NCI-H226 (cell line): ENCODE results near the gene CLTB.
"Not testable (repeated sequence)": the region's sequence is repeated elsewhere in the genome, so short reads cannot be mapped to it uniquely, and the experiment has no call there.

Experiments
- DNase-seq: peaks from one replicate; pipeline ENCODE4 v3.0.0-alpha.2; 2015

The CLTB gene

DNA sequence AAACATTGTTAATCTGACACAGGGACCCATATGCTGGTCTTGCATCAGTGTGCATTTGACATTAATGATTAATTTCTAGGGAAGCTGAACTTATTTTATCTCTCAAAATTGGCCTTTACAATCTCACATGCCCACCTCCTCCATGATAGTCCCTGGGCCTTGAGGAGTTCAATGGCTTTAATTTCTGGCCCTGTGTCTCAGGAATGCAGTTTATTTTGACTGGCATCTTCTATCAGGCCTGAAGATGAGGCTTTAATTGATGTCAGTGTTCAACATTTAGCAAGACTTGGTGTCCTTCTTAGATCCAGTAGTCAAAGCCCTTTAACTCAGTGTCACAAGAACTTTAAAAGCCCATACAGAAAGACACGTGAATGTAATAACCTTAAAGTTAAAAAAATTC lies 10.5 kb upstream of the CLTB start:
- no peak for DNase-seq

DNA sequence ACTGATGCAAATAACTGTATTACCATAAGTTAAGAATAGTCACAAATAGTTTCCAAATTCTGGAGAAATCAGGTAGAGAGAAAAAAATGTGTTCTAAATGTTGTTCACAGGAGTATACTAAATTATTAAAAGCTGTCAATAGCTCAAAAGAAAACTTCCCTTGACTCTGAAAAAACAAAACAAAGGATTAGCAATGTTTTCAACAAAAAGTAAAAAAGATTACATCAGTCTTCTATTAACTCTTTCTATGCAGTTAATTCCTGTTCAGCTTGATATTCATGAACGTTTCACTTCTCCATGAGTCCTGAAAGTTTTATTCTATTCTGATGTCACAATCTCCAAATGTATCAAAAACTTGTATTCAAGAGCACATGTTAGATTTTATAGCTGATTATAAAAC lies 9.5 kb upstream of the CLTB start:
- DNase-seq, result no peak

GRCh38 chr5:176425138-176425537 lies 8.8 kb upstream of the CLTB start:
- DNase-seq, result peak; percentile 89

DNA sequence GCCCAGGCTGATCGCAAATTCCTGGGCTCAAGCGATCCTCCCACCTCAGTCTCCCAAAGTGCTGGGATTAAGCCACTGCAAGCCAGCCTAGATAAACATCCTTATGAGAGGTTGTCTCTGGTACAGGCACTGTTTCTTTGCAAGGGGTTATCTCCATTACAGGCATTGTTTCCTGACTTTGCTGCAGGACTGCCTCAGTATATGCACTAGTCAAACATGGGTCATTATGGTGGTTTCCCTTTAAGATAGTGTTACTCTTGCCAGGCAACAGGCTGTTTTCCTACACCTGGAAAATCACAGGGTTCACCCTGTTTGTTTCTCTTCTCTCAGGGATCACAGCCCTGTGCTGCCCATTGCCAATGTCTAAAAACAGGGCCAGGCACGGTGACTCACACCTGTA lies 7.8 kb upstream of the CLTB start:
- DNase-seq, result peak; percentile 52

DNA sequence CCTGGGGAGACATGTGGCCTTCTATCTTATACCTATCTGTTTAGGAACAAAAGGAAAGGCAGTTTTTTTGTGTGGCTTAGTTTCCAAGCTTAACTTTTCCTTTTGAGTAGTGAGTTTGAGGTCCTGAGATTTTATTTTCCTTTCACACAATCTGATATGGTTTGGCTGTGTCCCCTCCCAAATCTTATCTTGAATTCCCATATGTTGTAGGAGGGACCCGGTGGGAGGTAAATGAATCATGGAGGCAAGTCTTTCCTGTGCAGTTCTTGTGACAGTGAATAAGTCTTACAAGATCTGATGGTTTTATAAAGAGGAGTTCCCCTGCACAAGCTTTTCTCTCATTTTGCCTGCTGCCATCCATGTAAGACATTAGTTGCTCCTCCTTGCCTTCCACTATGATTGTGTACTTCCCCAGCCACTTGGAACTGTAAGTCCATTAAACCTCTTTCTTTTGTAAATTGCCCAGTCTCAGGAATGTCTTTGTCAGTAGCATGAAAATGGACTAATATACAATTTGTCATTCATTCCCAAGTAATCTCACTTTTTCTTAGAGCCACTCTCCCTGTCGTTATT lies 4.7 kb upstream of the CLTB start:
- DNase-seq, result no peak

DNA sequence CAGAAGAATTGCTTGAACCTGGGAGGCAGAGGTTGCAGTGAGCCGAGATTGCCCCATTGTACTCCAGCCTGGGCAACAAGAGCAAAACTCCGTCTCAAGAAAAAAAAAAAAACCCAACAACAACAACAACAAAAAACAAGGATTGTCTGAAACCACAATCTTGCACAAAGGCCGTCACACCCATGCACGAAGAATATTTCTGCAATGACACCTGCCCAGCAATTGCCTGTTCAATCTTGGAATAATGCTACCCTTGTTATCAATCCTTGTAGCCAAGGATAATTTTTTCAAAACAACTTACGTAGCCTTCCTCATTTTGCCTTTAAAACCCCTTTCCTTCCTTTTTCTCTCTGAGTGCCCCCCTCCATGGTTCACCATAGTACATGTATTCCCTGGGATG lies 3.7 kb upstream of the CLTB start:
- no peak for DNase-seq

DNA sequence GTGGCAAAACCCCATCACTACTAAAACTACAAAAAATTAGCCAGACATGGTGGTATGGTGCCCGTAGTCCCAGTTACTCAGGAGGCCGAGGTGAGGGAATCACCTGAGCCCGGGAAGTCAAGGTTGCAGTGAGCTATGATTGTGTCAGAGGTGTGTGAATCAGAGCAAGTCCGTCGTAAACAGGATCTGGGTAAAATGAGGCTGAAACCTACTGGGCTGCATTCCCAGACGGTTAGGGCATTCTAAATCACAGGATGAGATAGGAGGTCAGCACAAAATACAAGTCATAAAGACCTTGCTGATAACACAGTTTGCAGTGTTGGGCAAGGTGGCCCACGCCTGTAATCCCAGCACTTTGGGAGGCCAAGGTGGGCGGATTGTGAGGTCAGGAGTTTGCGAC lies 1.9 kb upstream of the CLTB start:
- DNase-seq, result peak; percentile 74

DNA sequence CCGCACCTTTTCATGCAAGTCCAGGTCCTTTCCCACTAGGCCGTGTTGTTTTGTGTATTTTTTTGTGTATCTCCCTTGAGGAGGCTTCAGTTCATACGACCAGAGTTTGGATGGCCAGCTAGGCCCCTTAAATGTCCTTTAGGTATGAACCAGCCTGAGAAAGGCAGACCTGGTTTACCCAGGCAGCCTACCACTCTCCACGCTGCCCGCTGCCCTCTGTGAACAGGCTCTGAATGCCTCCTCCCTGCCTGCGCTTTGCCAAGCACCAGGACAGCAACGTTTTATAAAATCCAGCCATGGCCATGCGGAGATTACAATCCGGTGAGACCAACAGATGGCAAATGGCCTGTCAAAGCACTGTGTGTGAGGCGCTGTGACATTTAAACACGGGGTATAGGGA lies 626 bp upstream of the CLTB start:
- no peak for DNase-seq

- DNase-seq, result no peak
Observed at GRCh38 chr5:176415240-176415951, 943 bp downstream of the CLTB start.

DNA sequence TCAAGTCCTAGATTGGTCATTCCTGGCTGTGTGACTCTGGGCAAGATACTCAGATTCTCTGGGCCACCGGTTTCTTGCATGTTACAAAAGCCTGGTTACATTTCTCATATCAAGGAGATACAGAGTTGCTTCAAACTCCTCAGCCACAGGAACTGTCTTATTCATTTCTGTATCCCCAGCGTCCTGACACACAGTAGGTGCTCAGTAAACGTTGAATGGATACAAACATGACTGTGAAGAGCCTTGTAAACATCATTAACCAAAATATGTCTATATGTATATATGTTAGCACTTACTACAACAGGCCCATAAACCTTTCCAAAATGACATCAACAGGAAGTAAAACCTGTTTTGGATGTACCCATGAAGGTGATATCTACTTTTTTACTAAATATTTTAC lies 1.6 kb downstream of the CLTB start:
- DNase-seq, result no peak

DNA sequence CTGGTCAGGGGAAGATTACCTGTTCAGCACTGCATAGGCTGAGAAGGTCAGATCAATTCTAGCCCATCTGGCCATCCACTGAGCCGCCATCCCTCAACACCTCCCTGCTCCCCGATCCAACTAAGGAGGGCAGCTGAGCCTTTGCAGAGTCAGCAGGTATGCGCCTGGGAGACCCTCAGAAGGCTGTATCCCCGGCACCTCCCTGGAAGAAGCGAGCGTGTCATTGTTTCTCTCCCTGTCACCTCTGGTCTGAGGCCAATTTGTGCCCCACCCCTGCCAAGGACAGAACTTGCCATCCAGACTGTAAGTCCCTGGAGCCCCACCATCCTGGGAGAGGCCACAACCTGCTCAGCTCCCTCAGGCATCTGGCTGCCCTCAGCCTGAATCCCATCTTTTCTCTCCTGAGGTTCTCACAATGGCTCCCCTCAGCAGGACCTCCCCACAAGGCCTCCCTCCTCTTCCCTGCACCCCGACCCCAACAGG lies 2.6 kb downstream of the CLTB start:
- no peak for DNase-seq

GRCh38 chr5:176413255-176413565 lies 3.1 kb downstream of the CLTB start:
- DNase-seq, result no peak

- DNase-seq, result no peak
Observed at GRCh38 chr5:176412517-176413254, 3.7 kb downstream of the CLTB start.

DNA sequence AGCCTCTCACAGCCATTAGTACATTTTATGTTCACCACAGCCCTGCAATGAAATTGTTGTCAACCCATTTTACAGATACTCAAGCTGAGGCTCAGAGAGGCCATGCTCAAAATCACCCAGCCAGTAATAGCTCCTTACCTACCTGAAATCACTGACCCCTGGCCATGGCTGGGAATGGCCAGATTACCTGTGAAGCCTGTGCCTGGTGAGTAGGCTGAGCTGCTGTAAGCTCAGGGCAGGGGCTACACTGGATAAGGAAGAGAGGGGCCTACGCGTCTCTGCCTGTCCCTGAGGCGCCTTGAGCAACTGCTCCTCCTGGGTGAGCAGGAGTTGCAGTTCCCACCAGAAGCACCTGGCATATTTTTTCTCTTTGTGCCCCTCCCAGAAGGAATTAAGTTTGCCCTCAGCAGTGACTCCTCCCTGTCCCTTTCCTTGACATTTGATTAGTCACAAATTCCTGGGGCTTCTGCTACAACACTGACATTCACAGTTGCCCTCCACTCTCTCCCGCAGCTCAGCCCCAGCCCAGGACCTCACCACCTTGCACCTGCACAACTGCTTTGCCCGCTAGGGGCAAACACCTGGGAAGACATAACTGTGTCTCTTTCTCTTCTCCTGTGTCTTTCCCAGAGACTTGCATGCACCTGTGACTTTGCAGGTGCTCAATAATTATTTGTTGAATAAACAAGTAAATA lies 5.7 kb downstream of the CLTB start:
- no peak for DNase-seq

- no peak for DNase-seq
Observed at GRCh38 chr5:176409765-176410164, 6.6 kb downstream of the CLTB start.

- no peak for DNase-seq
Observed at GRCh38 chr5:176408590-176408989, 7.7 kb downstream of the CLTB start.

DNA sequence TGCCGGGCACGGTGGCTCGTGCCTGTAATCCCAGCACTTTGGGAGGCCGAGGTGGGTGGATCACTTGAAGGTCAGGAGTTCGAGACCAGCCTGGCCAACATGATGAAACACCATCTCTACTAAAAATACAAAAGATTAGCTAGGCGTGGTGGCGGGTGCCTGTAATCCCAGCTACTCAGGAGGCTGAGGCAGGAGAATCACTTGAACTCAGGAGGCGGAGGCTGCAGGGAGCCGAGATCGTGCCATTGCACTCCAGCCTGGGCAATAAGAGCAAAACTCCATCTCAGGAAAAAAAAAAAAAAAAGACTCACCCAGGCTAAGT lies 8.1 kb downstream of the CLTB start:
- not testable (repeated sequence) for DNase-seq

- DNase-seq, result no peak
Observed at GRCh38 chr5:176407456-176408251, 8.7 kb downstream of the CLTB start.

GRCh38 chr5:176406436-176407052 lies 9.8 kb downstream of the CLTB start:
- no peak for DNase-seq

DNA sequence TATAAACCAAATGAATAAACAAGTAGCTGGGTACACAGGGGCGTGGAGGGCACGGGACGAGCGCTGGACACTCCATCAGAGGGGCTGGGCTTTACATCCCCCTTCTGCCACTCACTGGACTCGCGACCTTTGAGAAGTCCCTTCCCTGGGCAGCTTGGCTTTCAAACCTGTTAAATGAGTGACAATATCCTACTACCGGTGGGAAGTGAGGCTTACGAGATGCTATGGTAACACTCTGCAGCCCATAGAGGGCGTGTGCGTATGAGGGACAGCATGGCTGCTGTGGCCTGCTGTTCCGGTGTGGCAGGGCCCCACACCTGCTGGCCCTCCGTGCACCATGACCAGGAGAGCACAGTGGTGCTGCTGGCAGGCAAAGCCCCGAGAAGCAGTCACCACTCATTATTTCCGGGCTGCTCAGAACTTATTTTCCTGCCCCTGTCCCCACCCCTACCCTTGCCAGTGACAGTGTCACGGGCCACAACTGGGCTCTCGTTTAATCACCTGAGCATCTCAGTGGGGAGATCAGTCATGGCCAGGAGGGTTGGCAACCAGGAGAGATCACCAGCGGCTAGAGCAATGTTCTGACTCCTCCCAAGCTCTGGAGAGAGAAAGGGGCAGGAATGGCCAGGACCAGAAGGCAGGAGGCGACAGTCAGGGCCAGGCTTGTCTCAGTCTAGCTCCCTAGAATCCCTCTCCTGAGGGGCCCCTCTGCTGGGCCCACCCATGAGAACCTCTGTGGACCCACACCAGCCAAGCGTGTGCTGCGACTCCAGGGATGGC lies 10.5 kb downstream of the CLTB start:
- no peak for DNase-seq

DNA sequence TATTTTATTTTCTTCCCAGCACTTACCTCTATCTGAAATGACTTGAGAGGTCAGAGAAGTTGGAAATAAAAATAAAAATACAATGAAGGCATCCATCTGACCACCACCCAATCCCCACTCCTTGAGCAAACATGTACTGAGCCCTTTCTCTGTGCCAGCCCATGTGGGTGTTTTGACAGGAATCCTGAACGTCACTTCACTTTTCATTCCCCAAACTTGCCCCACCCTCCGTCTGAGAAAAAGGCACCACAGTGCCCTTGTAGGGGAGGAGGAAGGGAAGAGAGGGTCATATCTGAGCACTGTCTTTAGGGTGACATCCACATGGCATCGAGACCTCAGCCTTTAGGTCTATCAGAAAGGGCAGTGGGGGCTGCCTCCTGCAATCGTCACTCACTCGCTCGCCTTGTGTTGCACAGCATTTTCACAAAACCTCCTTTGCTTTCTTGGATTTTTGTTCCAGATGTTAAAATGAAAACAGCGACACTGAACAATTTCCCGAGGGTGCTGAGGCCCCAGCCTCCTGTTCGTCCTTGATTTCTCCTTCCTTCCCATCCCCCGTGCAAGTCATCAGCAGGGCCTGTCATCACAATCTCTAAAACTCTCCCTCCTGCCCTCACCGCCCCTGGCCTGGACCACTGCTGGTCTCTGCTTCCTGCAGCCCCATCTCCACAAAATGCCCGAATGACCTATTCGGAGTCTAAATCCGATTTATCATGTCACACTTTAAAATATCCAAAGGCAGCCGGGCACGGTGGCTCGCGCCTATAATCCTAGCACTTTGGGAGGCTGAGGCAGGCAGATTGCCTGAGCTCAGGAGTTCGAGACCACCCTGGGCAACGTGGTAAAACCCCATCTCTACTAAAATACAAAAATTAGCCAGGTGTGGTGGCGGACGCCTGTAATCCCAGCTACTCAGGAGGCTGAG lies 14.8 kb downstream of the CLTB start:
- DNase-seq, result no peak
